Prostate gland (tissue), 2 donors: ENCODE measurements around the gene INKA1. TPM values are rescaled to one million over a fixed set of nuclear protein-coding genes. Genes with fewer than 3 reads are reported as not detected.

Source experiments
- DNase-seq: peaks from one replicate; pipeline ENCODE4 v3.0.0-alpha.2; 2019; ENCODE audit warnings: low spot score
- H3K27ac ChIP-seq, 2 donors: fragments of 200-600 bp; sonication (generic); 2 replicates each; pipeline ENCODE4 v1.5.1; 2017 to 2019
- H3K27me3 ChIP-seq: fragments of 200-600 bp; sonication (generic); replicated peaks from 2 replicates; pipeline ENCODE4 v1.5.1; 2019; ENCODE audit not compliant: insufficient read depth
- H3K36me3 ChIP-seq, 2 donors: fragments of 200-600 bp; sonication (generic); 1 replicate in 1 of 2; 2 replicates in 1 of 2; pipeline versions ENCODE4 v1.5.1 to v1.8.1; 2017 to 2019
- H3K4me1 ChIP-seq: fragments of 200-600 bp; sonication (generic); replicated peaks from 2 replicates; pipeline ENCODE4 v1.5.1; 2019
- H3K4me3 ChIP-seq, 2 donors: fragments of 200-600 bp; sonication (generic); 2 replicates each; pipeline ENCODE4 v1.5.1; 2017 to 2019
- H3K9me3 ChIP-seq: fragments of 200-600 bp; sonication (generic); 2 replicates; pipeline ENCODE4 v1.5.1; 2017
- POLR2A ChIP-seq: fragments of 450-650 bp; IDR thresholded peaks from one replicate; pipeline ENCODE4 v1.6.1; 2016; ENCODE audit warnings: antibody characterized with exemption, mild to moderate bottlenecking
- POLR2AphosphoS5 ChIP-seq: sonication (generic); formaldehyde crosslinking; IDR thresholded peaks from one replicate; pipeline ENCODE4 v1.6.1; 2017; ENCODE audit warnings: antibody characterized with exemption
- WGBS: methylation state at CpG from one replicate; pipeline ENCODE4 v1.1.5; 2018; 5-methylcytosine and 5-hydroxymethylcytosine counted together
- intact Hi-C: fragments of 100-400 bp; cut with DNase I; formaldehyde crosslinking; loops from one replicate; pipeline ENCODE4 v1.14.2; 2022
- microRNA-seq: library from miRNA; unstranded; fragments of <30 nt; microRNA quantifications from one replicate; pipeline ENCODE4, GENCODE V29; 2016
- small RNA-seq, 2 donors: library from RNA; depleted of rRNA; stranded (forward); fragments of <200 nt; gene quantifications; one replicate each; pipeline ENCODE3, GENCODE V24; 2016
- total RNA-seq, 2 donors: library from RNA; depleted of rRNA; stranded (reverse); fragments of >200 nt; gene quantifications; one replicate each; pipeline ENCODE4 v1.1.0, GENCODE V29; 2016
- TF ChIP-seq, protein P1 (sequence below), 4 experiments: fragments of 200-600 bp in 2 of 4; fragments of 450-650 bp in 2 of 4; sonication (generic) in 2 of 4; IDR thresholded peaks; 1 replicate in 3 of 4; 2 replicates in 1 of 4; pipeline ENCODE4 v1.5.1; 2016 to 2019; ENCODE audit warnings: antibody characterized with exemption in 4 of 4, mild to moderate bottlenecking in 2 of 4, moderate library complexity in 2 of 4

The INKA1 gene
- total RNA-seq, 2 donors from 2014 or later = 4.0 to 8.1 TPM

DNA sequence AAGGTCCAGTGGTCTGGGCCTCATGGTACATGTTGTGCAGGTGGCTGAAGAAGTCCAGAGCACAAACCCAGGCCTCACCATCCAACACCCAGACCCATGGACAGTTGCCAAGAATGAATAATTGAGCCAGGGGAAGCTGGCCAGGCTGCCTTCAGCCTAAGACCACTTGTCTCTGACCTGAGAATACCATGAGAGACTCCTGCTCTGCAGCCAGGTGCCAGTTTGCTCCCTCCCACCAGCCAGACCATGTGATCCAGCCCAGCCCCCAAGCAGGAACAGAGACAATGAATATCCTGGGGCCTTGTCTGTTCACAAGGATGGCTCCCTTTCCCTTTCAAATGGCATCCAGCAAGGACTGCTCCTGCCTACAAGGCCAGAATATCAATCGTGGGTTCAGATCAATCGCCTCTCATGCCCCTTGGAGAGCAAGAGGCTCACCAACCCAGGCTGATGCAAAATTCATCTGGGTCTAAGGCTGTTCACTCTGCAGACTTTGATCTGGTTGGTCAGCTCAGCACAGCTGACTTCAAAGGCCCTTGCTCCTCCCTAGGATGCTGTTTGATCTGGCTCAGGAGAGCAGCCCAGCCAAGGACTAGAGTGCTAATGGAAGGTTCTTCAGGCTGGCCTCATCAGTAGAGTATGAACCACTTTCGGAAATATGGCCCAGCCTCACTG lies 39.9 kb downstream of the INKA1 start:
- no peak for DNase-seq
- 90% methylated on average over 3 of the region's 3 CpGs for WGBS
- TF ChIP-seq POLR2A = no peak
- TF ChIP-seq POLR2AphosphoS5 = no peak
- TF ChIP-seq, protein P1, sequence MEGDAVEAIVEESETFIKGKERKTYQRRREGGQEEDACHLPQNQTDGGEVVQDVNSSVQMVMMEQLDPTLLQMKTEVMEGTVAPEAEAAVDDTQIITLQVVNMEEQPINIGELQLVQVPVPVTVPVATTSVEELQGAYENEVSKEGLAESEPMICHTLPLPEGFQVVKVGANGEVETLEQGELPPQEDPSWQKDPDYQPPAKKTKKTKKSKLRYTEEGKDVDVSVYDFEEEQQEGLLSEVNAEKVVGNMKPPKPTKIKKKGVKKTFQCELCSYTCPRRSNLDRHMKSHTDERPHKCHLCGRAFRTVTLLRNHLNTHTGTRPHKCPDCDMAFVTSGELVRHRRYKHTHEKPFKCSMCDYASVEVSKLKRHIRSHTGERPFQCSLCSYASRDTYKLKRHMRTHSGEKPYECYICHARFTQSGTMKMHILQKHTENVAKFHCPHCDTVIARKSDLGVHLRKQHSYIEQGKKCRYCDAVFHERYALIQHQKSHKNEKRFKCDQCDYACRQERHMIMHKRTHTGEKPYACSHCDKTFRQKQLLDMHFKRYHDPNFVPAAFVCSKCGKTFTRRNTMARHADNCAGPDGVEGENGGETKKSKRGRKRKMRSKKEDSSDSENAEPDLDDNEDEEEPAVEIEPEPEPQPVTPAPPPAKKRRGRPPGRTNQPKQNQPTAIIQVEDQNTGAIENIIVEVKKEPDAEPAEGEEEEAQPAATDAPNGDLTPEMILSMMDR (IDR thresholded peaks at IDR 0.05) = no peak
- no peaks in the 10 kb centered on the region for H3K27me3 ChIP-seq
- no peaks in the 10 kb centered on the region for H3K9me3 ChIP-seq
- no peak overlapping the region for H3K27ac ChIP-seq
- intact Hi-C loops = loop anchor here (5.0 kb wide), 1 partner anchor 141 kb away; no protein-coding TSS in a partner anchor
- no peaks in the 10 kb centered on the region for H3K36me3 ChIP-seq
- no peak overlapping the region for H3K4me3 ChIP-seq
- H3K4me1 ChIP-seq = no peaks in the 10 kb centered on the region

DNA sequence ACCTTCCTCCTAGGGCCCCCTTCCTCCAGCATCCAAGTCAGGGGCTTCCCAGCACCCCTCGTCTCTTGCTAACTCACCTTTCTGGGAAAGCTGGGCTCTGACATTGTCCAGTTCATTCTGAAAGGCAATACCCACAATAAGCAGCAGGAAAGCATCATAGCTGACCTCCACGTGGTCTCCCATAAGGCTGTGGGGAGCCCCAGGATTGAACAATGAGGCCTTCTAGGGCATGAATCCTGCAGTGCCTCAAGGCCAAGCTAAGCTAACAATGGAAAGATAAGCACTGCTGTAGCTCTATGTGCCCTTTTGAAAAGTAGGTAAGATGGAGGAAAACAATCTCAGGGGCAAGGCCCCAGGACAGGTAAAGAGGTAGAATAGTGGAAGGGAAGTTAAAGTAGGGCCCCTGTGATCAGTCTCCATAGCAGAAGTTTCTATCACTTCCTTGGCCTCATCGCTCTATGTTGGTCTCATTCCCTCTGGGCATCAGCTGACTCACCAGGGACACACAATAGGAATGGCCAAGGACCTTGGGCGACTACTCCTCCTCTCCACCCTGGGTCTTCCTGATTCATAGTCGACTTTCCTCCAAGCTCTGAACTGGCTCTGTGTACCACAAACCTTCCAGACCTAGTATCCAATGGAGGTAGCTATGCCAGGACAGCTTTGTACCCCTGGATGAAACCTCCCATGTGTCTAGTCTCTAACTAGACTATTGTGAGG lies 41.6 kb downstream of the INKA1 start:
- no peaks in the 10 kb centered on the region for H3K27me3 ChIP-seq

DNA sequence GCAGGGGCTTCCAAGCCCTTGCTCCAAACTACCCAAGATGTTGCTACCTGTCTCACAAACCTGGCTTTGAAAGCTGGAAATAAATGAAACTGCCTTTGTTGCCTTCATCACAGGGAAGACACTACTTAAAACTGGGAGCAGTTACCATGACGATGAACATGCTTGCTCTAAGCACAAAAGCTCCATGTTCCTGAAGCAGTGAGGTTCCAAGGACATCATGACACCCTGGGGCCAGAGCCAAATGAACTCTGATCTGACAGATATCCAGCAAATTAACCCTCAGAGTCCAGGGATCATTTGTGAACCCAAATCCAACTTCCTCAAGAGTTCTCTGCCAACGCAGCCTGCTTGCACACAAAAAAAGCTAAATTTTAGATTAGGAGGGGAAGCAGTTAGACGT lies 42.6 kb downstream of the INKA1 start:
- no peak for DNase-seq
- TF ChIP-seq POLR2AphosphoS5 (no peak), POLR2A (no peak)
- TF ChIP-seq, protein P1 (IDR thresholded peaks at IDR 0.05) = no peak
- H3K4me1 ChIP-seq = no peaks in the 10 kb centered on the region
- no peaks in the 10 kb centered on the region for H3K9me3 ChIP-seq
- intact Hi-C loops = no loop called here
- WGBS = 87% methylated on average over 3 of the region's 3 CpGs
- no peaks in the 10 kb centered on the region for H3K27me3 ChIP-seq
- H3K36me3 ChIP-seq = no peaks in the 10 kb centered on the region
- H3K27ac ChIP-seq = no peak overlapping the region
- H3K4me3 ChIP-seq = no peak overlapping the region

More for the DNA sequence above, 41.6 kb downstream of the INKA1 start:
- intact Hi-C loops = loop anchor here (5.0 kb wide), 1 partner anchor 142 kb away; no protein-coding TSS in a partner anchor
- no peak overlapping the region for H3K4me3 ChIP-seq
- WGBS = 82% methylated on average over 5 of the region's 5 CpGs
- H3K36me3 ChIP-seq = no peaks in the 10 kb centered on the region
- DNase-seq = no peak
- H3K4me1 ChIP-seq = no peaks in the 10 kb centered on the region
- TF ChIP-seq POLR2A (no peak), POLR2AphosphoS5 (no peak)
- TF ChIP-seq, protein P1 (IDR thresholded peaks at IDR 0.05) = no peak
- H3K27ac ChIP-seq = no peak overlapping the region
- no peaks in the 10 kb centered on the region for H3K9me3 ChIP-seq

Small RNA genes lying within 50 kb of the gene (microRNA-seq; reads per million reads assigned to microRNA genes)
- gene MIR5193 = 0.67 reads per million

Small RNA genes lying within 50 kb of the gene (small RNA-seq; reads per million reads assigned to genes)
- gene COX6CP14 = 0 reads per million in 2 donors

Other genes starting within 250 kb of the INKA1 start
- 10 to 100 TPM in 1 of 2 donors, under 1 TPM in 1; 0.82 to 11.6 TPM for gene BSN, start 248.8 kb upstream of the INKA1 start, total RNA-seq
- 100 to 1,000 TPM in 1 of 2 donors, 10 to 100 TPM in 1; 84.4 to 116 TPM for gene APEH, start 128.9 kb upstream of the INKA1 start, total RNA-seq
- 10 to 100 TPM; 10.2 to 32.2 TPM for gene MST1, start 113.8 kb upstream of the INKA1 start, total RNA-seq
- gene RNF123, start 113.7 kb upstream of the INKA1 start, total RNA-seq = 10 to 100 TPM; 24.9 to 58.3 TPM
- gene AMIGO3, start 83.6 kb upstream of the INKA1 start, total RNA-seq = 10 to 100 TPM in 1 of 2 donors, 1 to 10 TPM in 1; 1.4 to 12.4 TPM
- gene GMPPB, start 79.3 kb upstream of the INKA1 start, total RNA-seq = 10 to 100 TPM; 28.8 to 60.1 TPM
- 100 to 1,000 TPM in 1 of 2 donors, 10 to 100 TPM in 1; 46.5 to 119 TPM for gene IP6K1, start 16.7 kb upstream of the INKA1 start, total RNA-seq
- not detected for gene CDHR4, start 3.4 kb upstream of the INKA1 start, total RNA-seq
- gene UBA7, start 10.7 kb downstream of the INKA1 start, total RNA-seq = 10 to 100 TPM; 50.5 to 96.9 TPM
- gene TRAIP, start 53.3 kb downstream of the INKA1 start, total RNA-seq = 1 to 10 TPM; 2.8 to 7.7 TPM
- under 1 TPM in 1 of 2 donors, not detected in 1; 0.97 TPM for gene CAMKV, start 66.6 kb downstream of the INKA1 start, total RNA-seq
- gene MST1R, start 100.6 kb downstream of the INKA1 start, total RNA-seq = 1 to 10 TPM; 1.5 to 5.5 TPM
- 10 to 100 TPM in 1 of 2 donors, 1 to 10 TPM in 1; 7.8 to 12.0 TPM for gene MON1A, start 126.5 kb downstream of the INKA1 start, total RNA-seq
- 100 to 1,000 TPM in 1 of 2 donors, 10 to 100 TPM in 1; 53.1 to 176 TPM for gene RBM6, start 136.9 kb downstream of the INKA1 start, total RNA-seq